UCSD-AML1 (cell line): ENCODE results near the gene LGALS3.
"Not testable (repeated sequence)": the region's sequence is repeated elsewhere in the genome, so short reads cannot be mapped to it uniquely, and the experiment has no call there.

Experiments used
- DNase-seq: peaks from one replicate; lab custom pipeline; 2025; ENCODE audit not compliant: unreplicated experiment; lab: John Stamatoyannopoulos, UW

Gene LGALS3

DNA sequence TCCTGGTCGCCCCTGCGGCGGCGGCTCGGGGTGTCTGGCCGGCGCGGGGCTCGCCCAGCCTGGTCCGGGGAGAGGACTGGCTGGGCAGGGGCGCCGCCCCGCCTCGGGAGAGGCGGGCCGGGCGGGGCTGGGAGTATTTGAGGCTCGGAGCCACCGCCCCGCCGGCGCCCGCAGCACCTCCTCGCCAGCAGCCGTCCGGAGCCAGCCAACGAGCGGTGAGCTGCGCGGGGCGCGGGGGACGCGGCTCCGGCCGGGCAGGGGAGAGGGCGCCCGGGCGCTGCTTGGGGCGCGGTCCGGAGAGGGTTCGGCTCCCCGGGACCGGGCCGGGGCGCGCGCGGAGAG lies at the start of gene LGALS3:
Gene LGALS3 (plus strand): TSS at position 167 of the 342 bp plus-strand sequence. CDS start 8,122 bp downstream, outside the sequence.
- peak; percentile 31 for DNase-seq

DNA sequence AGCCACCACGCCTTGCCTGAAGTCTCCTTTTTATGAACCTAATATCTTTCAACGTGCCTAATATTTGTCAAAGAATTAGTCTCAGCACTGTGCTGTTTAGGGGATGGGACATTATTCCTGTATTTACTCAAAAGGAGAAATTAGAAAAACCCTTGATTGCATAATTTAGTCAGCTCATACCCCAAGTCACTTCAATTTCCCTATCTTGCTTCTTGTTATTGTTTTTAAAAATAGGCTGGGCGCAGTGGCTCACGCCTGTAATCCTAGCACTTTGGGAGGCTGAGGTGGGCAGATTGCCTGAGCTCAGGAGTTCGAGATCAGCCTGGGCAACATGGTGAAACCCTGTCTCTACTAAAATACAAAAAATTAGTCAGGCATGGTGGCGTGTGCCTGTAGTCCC lies 49.1 kb upstream of the LGALS3 start:
- DNase-seq: not testable (repeated sequence)

DNA sequence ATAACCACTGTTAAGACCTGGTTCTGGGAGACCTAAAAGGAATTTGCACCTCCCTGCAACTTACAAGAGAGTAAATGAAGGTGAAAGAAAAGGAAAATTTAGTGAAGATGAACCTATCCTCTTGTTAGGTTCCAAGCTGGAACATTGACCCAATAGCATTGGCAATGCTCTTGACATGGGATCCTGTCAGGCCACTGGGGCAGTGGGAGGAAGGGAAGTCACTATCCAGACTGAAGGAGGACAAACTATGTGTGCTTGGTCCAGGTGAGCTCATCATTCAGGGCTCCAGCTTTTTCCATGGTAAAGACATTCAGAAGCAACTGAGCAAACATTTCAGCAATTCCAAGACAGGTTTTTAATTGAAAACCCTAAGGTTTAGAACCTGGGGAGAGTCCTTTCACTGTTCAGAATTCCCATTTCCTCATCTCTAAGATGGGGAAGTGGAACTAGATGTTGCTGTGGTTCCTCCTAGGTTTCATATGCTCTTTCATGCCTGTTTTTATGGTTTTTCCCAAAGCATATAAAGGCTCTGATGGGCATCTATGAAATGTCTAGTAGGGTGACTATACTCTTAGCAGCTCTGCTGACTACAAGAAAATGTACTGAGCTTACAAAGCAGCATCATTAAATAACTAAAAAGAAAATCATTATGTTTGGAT lies 44.5 kb upstream of the LGALS3 start:
- DNase-seq: no peak

DNA sequence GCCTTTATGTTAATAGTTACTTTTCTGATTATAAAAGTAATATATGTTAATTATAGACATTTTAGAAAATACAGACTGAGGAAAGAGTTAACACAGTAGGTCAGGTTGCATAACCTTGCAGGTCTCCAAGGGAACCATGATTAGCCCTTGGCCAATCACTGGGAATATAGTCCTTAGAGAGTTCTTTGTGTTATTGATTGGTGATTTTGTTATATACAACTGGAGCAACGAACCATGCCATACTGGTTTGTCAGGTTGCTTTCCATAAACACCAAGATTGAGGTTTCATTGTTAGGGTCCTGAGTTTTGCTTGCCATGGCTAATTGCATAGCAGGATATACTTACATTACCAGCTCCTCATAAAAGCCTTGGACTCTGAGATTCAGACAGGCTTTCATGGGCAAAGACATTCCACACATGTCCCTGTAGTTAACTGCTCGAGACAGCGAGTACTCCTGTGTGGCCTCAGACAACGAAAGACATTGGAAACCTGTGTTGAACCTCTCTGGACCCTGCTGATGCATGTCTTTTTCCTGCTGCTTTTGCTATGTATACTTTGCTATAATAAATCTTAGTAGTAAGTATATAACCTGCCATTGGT lies 43.9 kb upstream of the LGALS3 start:
- no peak for DNase-seq

DNA sequence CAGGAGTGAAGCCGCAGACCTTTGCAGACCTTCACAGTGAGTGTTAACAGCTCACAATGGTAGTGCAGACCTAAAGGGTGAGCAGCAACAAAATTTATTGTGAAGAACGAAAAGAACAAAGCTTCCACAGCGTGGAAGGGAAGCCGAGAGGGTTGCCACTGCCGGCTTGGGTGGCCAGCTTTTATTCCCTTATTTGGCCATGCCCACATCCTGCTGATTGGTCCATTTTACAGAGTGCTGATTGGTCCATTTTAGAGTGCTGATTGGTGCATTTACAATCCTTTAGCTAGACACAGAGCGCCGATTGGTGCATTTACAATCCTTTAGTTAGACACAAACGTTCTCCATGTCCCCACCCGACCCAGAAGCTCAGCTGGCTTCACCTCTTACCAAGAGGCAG lies 42.1 kb upstream of the LGALS3 start:
- no peak for DNase-seq

DNA sequence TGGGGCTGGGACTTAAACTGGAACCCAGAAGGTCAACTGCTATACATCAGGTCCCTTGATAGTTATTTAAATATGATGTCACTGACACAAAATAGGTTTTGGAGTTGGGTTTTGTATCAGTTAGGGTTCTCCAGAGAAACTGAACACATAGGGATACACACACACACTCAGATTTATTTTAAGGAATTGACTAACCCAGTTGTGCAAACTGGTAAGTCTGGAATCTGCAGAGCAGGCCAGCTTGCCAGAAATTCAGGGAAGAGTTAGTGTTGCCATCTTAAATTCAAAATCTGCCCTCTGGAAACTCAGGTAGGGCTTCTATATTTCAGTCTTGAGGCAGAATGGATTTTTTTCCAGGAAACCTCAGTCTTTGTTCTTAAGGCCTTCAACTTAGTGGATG lies 40.7 kb upstream of the LGALS3 start:
- no peak for DNase-seq

DNA sequence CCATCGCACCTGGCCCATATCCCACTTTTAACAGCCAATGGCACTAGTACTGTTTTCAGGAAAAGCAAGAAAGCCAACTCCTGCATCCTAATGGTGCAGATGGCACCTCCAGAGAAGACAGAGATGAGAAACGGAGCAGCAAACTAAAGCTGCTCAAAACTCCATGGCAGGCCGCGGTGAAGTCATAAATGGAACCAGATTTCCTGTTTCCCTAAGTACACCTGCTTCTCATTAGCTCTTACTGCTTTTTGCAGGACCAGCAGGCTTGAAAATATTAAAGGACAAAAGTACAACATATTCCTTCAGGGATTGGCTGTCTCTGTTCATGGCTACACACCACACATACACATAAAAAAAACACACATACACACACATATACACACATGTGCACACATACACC lies 36.7 kb upstream of the LGALS3 start:
- no peak for DNase-seq

DNA sequence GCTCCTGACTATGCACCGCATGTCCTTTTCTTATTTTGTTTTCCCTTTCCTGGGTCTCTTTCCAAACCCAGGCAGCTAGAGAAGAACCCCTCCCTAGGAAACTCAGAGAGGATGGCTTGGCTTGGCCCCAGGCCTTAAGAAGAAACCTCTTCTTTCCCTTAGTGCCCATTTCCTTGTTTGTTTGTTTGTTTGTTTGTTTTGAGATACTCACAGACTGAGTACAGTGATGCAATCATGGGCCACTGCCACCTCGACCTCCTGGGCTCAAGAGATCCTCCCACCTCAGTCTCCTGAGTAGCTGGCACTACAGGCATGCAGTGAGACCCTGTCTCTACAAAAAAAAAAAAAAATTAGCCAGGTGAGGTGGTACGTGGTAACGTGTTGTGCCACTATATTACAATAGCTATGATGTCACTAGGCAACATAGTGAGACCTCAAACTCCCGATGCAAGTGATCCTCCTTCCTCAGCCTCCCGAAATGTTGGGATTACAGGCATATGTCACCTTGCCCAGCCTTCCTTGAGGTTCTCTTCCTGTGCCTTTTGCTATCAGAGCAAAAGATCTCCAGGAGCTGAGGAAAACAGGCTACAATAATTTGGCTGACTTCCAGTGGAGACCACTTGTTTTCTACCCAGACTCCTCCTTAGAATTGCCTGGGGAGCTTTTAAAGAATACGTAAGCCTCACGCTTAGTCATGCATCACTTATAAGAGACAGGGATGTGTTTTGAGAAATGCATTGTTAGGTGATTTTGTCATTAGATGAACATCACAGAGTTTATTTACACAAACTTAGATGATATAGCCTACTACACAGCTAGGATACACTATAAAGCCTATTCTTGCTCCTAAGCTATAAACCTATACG lies 34.5 kb upstream of the LGALS3 start:
- DNase-seq: no peak

DNA sequence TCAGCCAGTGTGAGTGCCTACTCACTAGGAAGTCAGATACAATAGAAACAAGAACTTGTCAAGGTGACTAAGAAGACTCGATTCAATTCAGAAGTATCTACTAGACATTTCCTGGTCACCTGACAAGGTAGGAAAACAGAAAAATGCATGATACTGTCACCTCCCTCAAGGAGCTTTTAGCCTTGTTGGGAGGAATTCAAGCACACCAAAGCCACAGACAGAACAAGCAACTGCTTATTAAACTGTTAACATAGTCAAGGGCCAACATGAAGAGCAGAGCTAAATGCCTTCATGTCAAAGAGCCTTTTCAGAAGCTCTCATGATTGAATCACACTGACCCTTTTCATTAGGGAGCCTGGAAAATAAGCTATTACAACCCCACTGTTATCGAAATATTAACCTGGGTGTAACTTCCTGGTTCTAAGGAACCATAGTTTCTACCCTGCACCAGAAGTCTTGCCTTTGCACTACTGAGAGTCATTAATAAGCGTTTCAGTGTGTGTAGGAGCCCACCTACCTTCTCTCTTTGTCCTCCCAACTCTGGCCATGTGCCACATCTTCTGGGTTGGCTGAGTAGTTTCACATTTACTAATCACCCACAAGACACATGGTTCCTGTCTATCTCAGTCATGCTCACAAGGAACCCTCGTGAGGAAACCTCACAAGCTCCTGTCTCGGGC lies 31.0 kb upstream of the LGALS3 start:
- no peak for DNase-seq

DNA sequence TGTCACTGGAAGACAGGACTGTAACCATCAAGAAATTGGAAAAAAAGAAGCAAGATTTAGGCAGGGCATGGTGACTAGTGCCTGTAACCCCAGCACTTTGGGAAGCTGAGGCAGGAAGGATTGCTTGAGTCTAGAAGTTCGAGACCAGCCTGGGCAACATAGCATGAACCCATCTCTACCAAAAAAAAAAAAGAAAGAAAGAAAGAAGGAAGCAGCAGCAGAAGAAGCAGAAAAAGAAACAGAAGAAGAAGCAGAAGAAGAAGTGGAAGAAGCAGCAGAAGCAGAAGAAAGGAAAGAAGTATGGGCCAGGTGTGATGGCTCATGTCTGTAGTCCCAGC lies 30.5 kb upstream of the LGALS3 start:
- no peak for DNase-seq

DNA sequence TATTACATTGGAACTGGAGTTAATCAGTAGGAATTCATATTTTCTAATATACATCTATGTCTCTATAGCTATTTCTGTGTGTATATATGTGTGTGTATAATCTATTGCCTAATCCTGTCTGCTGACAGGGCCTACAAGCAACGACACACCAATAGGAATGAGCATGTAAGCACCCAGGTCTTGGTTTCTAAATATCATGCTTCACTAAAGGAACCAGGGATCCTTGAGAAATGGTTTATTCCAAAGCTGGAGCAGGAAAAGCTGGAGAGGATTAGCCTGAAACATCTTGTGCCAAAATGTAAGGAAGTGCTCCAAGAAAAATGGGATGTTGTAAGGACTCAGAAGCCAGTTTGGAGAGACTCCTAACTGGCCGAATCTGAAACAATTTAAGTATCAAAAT lies 29.3 kb upstream of the LGALS3 start:
- no peak for DNase-seq

DNA sequence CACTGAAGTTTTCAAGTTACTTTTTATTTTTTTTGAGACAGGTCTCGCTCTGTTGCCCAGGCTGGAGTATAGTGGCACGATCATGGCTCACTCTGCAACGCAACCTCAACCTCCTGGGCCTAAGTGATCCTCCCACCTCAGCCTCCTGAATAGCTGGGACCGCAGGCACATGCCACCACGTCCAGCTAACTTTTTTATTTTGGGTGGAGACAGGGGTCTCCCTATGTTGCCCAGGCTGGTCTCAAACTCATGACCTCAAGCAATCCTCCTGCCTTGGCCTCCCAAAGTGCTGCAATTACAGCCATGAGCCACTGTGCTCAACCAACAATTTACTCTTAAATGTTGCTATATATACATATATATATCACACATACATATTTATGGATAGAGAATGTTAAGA lies 27.4 kb upstream of the LGALS3 start:
- DNase-seq: no peak

DNA sequence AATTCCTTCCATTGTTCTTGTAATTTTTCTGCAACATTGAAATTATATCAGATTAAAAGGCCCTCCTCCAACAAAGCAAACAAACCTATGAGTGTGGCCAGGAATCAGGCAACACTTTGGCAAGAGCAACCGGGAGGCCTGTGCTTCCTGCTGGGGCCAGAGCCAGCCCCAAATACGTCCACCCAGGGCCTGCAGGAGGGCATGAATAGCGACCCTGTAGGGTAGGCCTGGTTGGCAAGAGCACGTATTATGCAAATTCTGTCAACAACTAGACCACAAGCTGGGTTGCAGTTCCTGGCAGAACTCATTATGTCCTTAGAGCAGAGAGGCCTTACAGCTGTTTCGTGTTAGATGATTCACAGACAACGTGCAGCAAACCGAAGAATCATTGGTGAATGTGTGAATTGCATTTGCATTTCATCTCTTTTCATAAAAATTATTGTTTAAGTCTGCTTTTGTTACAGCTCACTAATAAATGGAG lies 26.9 kb upstream of the LGALS3 start:
- peak; percentile 32 for DNase-seq

DNA sequence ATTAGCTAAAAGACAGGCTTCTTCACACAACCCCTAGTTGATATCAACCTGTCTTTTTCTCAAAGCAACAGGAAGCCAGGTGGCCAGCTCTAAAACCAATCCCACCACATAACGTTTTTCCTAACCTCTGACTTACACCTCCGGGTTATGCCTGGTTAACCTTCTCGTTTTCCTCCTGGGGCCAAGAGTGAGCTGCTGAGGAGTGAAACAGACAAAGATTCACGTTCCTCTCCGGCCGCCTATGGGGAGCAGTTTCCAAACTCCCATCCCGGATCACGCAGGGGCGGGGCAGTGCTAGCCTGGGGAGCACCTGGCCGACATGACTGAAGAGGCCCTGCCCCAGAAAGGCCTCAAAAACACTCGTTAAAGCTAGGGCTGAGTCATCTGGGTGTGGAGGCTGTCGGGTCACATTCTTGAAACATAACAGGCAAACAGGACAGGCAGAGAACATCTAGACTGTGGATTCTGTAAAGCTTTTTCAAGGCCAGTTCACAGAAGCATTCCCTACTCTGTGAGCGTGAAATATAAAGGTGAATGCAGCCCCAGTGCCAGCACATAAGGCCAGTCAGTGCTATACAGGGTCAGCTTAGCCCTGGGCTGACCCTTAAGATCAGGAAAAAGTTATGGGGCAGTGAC lies 25.9 kb upstream of the LGALS3 start:
- no peak for DNase-seq

DNA sequence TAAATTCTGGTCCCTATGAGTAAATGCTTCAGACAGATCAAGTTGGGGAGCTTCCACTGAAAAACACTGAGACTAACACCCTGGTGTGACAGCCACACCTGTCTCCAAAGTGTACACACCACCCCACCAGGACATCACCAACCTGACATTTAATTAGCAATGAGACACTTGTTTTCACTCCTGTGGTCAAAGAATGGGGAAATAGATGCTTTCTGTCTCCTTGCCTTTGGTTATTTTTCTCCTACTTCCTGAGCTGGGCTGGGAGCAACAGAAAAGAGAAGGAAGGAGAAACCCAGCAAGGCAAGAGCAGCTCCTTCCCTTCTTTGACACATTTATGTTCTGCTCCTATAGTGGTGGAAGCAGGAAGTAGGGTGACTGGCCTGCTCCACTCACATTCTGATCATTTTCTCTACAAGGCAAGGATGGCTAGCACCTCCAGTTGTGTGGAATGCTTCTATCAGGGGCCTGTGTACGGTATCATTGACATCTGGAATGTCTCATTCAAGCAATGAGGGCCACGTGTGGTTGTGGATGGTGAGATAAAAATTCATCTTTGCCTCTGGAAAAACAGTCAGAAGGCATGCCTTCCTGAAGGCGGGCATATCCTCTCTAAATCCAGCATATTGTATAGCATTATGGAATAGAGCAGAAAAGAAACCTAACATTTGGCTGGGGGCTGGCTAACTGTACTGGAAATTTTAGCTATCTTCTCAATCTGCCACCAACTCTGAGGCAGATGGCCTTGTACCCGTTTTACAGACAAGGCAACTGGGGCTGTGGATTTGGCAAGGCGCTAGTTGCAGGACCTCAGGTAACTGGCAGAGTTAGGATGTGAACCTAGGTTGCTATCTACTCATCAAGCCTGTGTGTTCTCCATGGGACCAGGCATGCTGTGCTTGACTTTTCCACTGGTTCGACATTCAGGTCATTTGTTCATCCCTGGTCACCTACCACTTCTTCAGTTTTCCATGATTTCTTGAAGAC lies 24.8 kb upstream of the LGALS3 start:
- peak; percentile 31 for DNase-seq

DNA sequence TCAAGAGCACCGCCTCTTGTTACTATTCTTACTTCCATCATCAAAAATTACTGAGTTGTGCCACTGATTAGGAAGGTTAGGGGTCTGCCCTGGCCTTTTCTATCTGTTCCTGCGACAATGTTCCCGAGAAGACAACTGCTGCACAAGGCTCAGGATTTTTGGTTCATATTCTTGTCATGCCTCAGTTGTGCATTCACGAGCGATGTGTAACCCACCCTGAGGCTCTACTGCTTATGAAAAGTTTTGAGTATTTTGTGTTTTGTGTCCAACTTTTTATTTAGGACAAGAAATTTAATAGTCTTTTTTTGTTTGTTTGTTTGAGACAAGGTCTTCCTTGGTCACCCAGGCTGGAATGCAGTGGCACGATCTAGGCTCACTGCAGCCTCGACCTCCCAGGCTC lies 23.1 kb upstream of the LGALS3 start:
- DNase-seq: no peak

DNA sequence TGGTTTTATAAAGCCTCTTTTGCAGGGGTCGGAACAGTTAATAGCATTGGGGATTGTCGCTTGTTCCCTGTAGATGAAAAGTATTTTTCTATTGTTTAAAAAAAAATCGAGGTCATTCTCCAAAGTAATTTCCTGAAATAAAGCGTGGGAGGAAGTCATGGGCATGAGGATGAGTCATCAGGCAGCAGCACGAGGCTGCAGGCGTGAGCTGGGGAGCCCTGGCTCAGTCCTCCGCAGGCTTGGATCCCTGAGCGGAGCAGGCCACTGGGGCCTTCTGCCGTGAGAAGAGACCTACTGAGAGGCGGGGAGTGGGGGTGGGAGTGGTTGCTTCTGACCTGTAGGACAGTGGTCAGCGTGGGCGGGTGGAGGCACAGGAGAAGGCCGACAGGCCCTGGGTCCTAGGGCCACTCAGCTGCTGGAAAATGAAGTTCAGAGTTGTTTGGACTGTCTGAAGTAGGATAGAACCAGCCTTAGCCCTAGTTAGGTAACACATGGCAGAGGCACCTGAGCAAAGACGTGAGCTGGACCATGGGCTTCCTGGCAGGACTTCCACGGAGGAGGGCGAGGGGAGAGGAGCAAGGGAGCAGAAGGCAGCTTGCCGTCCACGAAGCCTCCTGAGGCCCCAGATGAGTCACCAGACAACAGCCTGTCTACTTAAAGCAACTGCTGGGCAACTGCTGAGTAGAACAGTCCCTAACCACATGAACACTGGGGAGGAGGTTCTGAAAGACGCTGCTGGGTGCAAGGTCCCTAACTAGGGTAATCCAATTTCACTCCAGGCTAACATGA lies 21.1 kb upstream of the LGALS3 start:
- DNase-seq: peak; percentile 56

DNA sequence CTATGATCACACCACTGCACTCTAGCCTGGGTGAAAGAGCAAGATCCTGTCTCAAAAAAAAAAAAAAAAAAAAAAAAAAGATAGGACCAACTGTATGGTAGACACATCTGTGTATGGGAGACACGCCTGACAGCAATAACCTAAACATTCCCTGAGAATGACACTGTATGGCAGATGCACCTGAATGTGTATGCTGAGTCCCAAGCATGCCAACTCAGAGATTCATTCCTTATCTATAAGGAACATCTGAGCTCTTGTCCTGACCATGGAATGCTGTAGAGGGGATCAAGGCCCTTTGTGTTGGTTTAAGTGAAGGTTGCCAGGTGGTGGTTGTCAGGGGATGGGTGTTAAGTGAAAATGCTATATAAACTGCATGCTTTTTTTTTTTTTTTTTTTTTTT lies 19.2 kb upstream of the LGALS3 start:
- DNase-seq: no peak

DNA sequence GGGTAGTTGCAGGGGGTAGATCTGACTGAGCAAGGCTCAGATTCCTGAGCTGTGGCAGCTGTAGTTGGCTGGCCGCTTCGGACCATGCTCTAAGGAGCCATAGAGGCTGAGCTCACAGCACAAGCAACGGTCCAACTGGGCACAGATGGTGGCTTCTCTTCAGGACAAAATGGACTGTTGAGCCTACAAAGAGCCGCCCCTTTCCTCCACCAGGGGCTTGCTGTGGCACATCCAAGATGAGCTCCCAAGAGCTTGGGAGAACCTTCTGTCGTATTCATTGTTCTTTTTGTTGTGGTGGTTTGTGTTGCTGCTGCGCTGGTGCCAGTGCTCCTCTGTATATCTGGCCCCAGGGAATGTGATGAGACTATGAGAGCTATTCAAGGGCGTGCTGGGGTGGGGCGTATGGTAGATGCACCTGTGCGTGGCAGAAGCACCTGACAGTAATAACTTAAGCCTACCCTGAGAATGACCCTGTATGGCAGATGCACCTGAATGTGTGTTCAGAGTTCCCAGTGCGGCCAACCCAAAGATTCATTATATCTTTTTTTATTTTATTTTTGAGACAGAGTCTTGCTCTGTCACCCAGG lies 17.8 kb upstream of the LGALS3 start:
- DNase-seq: no peak
